Fibroblast of upper back skin (primary cell): ENCODE results near the gene ISLR.
A peak's percentile ranks its signal among the peaks of the same experiment; 100 is the strongest.

ENCODE experiments used
- DNase-seq: peaks from one replicate; pipeline ENCODE4 v3.0.0-alpha.2; 2013

ISLR gene, protein sequence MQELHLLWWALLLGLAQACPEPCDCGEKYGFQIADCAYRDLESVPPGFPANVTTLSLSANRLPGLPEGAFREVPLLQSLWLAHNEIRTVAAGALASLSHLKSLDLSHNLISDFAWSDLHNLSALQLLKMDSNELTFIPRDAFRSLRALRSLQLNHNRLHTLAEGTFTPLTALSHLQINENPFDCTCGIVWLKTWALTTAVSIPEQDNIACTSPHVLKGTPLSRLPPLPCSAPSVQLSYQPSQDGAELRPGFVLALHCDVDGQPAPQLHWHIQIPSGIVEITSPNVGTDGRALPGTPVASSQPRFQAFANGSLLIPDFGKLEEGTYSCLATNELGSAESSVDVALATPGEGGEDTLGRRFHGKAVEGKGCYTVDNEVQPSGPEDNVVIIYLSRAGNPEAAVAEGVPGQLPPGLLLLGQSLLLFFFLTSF

GRCh38 chr15:74173380-74174218 lies at the start of gene ISLR:
Gene ISLR, plus strand, starts transcription at chr15:74173710. Its CDS starts 1,149 bp downstream, at chr15:74174859.
- DNase-seq, result peak; percentile 81

GRCh38 chr15:74124196-74124595 lies 49.3 kb upstream of the ISLR start:
- DNase-seq, result no peak

GRCh38 chr15:74124759-74125158 lies 48.8 kb upstream of the ISLR start:
- peak; percentile 45 for DNase-seq

DNA sequence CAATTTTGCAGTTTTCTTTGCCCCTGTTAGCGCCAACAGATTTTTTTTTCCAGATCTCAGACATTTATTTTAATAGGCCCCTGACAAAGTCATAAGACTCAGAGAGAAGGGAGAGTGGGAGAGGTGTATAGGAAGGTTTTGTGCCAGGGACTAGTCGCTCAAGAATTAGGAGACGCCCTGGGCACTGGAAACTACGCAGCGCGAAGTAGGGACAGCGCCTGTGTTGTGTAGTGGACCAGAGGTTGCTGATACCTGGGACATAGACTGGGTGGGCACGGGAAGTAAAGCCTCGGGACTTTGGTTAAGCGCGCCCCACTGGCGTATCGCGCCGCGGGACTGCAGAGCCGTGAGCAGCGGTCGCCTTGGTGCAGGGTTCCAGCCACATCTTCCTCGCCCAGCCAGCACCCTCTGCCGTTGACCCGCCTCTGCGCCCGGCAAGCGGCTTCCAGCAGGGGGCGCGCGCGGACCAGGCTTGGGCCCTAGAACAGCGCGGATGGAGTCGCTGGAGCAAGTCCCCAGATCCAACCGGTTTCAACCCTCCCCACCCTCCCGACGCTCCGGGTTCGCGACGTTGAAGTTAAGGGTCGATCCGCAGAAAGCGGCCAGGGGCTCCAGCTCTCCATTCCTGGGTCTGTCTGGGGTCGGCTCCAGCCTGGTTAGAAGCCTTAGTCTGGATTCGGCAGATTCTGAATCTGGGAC lies 46.1 kb upstream of the ISLR start:
- DNase-seq, result peak; percentile 82

DNA sequence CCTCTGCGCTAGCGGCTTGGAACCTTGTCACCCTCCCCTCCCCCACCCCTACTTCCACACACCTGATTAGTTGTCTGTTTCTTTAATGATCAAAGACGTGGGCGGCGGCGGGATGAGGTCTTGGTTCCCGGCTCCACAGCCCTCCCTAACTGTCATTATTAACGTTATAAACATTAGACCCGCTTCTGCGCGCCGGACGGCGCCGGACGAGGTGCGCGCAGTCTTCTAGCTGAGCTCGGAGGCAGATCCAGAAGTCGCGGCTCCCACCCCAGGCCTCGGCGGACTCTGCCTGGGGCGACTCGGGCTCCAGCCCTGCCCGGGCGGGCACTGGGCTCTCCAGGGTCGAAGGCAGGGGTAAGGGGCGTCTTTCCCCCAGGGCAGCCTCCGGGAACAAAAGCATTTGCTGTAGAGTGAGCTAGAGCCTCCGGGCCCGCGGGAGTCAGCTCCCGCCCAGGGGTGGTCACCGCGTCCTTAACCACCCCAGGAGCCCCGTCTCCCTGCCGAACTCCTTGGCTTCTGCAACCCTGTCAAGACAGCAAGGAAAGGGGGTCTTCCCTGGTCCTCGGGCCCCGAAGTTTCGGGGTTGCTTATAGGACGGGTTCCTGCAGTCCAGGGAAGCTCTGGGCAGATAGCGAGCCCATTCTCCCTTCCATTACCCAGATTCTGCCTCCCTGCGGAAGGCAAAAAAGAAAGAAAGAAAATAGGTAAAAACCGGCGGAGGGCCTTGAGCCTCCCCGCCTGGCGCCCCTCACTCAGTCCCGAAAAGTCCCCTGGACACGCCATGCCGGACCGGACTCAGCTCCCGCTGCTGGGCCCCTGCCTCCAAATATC lies 45.3 kb upstream of the ISLR start:
- DNase-seq, result no peak

DNA sequence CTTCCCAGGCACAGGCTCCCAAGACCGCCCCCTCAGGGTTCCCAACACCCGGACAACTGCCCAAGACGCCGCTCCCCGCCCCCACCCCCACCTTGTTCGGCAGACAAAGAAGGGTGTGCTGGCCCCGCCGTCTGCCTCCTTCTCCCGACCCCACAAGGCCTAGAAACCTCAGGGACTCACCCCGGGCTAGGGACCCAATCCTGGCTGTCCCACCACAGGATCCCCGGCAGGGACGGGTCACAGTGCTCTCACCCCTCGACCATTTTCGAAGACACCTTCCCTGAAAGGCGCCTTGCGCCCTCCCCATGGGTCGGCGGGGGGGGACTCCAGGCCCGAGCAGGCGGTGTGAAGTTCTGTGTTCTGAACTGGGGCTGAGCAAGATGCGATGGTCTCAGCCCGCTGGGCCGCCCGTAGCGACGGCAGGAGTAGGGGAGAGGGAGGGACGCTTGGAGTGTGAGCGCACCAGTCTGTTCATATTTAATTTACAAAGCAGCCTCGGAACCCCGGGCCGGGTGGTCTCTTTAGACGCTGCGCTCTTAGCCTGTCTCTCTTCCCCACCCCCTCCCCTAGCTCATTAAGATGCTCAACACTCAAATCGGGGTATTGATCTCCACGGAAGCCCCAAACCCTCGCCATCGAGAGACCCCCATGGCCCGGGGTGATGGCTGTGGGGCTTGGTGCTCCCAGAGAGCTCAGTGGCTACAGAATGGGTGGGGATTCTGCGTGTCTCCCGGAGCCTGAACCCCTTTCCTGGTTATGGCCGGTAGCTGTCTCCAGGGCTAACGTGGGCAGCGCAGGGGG lies 44.5 kb upstream of the ISLR start:
- DNase-seq, result no peak

DNA sequence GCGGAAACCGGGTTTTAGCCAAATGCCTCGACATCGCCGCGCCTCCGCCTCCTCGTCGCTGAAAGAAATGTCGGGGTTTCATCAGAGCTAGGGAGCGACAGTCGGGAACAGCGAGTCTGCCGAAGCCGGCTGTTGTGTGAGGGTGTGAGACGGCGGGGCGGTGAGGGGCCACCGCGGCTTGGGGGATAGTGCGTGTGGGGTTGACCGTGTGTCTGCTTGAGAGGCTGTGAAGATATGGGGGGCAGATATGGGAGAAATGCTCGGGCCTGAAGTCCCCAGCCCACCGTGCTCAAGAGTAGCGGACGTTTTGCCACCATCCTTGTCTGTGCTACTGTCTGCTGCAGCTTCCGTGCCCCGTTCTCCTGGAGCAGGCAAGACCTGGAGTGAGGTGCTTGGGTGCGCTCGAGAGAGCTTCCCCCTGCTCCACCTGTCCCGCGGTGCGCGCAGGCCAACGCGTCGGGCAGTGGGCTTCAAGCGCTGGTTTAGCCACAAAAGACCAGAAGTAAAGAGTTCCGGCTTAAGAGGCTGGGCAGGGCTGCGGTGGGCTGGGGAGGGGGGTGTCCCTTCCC lies 43.8 kb upstream of the ISLR start:
- no peak for DNase-seq

DNA sequence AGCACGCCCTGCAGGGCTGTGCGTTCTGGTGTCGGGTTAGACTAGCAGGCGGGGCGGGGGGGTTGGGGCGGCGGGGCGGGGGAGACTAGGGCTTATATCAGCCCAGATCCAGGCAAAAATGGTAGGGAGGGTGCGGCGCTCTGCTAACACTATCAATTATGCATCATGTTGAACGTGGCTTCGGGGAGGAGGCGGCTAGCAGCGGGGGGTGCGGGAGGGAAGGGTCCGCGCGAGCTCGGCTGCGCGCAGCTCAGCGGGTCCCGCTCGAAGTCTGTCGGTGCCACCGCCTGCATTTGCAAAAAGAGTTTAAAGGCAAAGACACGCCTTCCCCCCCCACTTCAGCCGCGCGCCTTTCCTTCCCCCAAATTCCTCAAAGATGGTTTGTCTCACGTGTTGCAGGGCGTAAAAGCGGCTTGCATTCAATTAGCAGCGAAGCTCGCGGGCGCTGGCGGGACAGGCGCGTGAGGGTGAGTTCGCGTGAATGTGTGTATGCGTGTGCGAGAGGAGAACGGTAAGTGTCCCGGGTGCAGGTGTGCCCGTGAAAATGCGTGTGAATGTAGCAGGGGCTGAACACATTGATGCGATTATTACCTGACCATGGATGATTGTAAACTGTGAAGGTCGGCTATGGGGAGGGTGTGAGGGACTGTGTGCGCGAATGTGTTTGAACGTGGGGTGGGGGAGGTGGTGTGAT lies 43.2 kb upstream of the ISLR start, which contains the start of gene ISLR2:
ISLR2 (plus strand) TSS at position 432 of the 694 bp plus-strand sequence. CDS start 2,169 bp downstream, outside the sequence.
- DNase-seq, result no peak

- no peak for DNase-seq
These were observed 42.5 kb upstream of the ISLR start for GRCh38 chr15:74130849-74131627.

GRCh38 chr15:74131628-74132413 lies 41.7 kb upstream of the ISLR start:
- DNase-seq, result no peak

GRCh38 chr15:74132681-74133651 lies 40.5 kb upstream of the ISLR start:
- DNase-seq, result no peak

- no peak for DNase-seq
These were observed 39.7 kb upstream of the ISLR start for GRCh38 chr15:74133694-74134386.

DNA sequence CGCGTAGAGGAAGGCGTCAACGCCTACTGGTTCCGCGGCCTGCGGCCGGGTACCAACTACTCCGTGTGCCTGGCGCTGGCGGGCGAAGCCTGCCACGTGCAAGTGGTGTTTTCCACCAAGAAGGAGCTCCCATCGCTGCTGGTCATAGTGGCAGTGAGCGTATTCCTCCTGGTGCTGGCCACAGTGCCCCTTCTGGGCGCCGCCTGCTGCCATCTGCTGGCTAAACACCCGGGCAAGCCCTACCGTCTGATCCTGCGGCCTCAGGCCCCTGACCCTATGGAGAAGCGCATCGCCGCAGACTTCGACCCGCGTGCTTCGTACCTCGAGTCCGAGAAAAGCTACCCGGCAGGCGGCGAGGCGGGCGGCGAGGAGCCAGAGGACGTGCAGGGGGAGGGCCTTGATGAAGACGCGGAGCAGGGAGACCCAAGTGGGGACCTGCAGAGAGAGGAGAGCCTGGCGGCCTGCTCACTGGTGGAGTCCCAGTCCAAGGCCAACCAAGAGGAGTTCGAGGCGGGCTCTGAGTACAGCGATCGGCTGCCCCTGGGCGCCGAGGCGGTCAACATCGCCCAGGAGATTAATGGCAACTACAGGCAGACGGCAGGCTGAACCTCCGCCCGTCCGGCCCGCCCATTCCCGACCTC lies 39.0 kb upstream of the ISLR start:
- DNase-seq, result no peak

DNA sequence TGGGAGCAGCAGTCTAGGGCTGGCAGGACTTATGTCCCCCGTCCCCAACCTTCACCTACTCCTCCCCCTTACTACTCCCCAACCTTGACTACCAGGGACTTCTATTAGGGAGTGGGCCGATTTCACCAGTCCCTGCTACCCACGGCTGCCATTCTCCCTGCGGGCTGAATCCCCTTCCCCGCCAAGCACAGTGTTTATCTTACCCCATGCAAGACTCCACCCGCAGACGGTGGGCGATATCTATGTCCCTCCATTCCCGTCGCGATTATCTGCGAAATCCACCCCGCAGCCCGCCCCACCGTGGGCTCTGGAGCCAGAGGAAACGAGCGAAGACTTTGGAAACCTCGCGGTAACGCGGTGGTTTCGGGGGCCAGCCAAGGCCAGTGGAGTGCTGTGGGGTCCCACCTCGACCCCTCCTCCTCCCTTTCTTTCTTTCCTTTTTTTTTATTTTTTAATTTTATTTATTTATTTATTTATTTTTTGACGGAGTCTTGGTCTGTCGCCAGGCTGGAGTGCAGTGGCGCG lies 38.4 kb upstream of the ISLR start:
- no peak for DNase-seq

DNA sequence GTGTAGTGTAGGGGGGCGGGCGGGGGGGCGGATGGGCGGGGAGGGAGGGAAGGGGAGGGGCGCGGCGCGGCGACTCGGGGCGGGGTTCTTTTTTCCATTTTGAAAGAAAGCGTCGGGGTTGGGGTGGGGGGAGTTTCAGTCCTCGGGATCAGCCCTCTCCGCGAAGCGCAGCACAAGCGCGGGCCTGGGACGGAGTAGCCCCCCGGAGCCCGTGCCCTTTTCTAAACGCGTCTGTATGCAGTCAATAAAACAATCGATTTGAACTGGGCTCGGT lies 37.0 kb upstream of the ISLR start:
- DNase-seq, result no peak

DNA sequence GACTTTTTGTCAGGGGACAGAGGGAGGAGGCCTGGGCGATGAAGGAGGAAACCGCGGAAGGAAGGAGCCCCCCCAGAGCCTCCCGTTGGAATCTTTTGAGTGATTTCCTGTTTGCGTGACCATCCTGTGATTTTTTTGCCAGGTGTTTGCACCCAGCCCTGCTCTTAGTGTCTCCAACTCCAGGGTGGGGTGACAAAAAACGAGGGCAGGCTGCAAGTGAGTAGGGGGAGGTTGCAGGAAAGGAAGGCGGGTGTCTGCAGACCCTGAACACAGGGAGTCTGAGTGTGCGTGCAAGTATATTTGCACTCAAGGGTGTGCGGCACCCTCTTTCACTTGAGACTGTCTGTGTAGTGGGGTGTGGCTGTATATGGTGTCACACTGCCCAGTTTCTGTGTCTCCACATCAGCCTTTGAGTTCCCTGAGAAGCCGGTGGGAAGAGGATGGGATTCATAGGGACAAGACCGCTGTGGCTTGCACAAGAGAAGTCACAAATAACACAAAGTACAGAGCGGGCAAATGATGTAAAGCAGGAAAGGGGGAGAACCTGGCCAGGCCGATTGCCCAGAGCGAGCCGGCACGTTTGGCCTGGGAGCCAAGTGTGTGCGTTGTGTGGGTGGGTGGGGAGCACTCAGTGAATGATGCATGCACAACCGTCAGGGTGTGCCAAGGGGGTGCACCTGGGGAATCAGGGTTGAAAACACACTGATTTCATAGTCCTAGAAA lies 36.5 kb upstream of the ISLR start:
- no peak for DNase-seq
